ENCODE results near the gene PRR5L.

PRR5L gene

GRCh38 chr11:36376888-36377758, 81.0 kb downstream of the PRR5L start:
- DNase-seq (ENCODE audit: low read depth), result no peak

GRCh38 chr11:36377759-36378564, 81.9 kb downstream of the PRR5L start:
- no peak for DNase-seq (ENCODE audit: low read depth)

GRCh38 chr11:36379653-36380052, 83.6 kb downstream of the PRR5L start:
- DNase-seq (ENCODE audit: low read depth), result no peak

- no peak for DNase-seq (ENCODE audit: low read depth)
Measured at GRCh38 chr11:36380296-36381014, 84.4 kb downstream of the PRR5L start.

- DNase-seq (ENCODE audit: low read depth), result no peak
Measured at GRCh38 chr11:36381015-36381360, 84.9 kb downstream of the PRR5L start.

- no peak for DNase-seq (ENCODE audit: low read depth)
Measured at GRCh38 chr11:36383195-36383594, 87.1 kb downstream of the PRR5L start.

GRCh38 chr11:36385121-36385970, 89.3 kb downstream of the PRR5L start:
- no peak for DNase-seq (ENCODE audit: low read depth)

GRCh38 chr11:36386411-36386810, 90.3 kb downstream of the PRR5L start:
- no peak for DNase-seq (ENCODE audit: low read depth)

- DNase-seq (ENCODE audit: low read depth), result no peak
Measured at GRCh38 chr11:36388071-36388470, 92.0 kb downstream of the PRR5L start.

- DNase-seq (ENCODE audit: low read depth), result no peak
Measured at GRCh38 chr11:36388951-36389350, 92.9 kb downstream of the PRR5L start.

- no peak for DNase-seq (ENCODE audit: low read depth)
Measured at GRCh38 chr11:36389811-36390210, 93.7 kb downstream of the PRR5L start.

- no peak for DNase-seq (ENCODE audit: low read depth)
Measured at GRCh38 chr11:36390963-36391471, 94.9 kb downstream of the PRR5L start.

- DNase-seq (ENCODE audit: low read depth), result no peak
Measured at GRCh38 chr11:36392196-36392595, 96.1 kb downstream of the PRR5L start.

- DNase-seq (ENCODE audit: low read depth), result no peak
Measured at GRCh38 chr11:36394056-36394455, 98.0 kb downstream of the PRR5L start.

- no peak for DNase-seq (ENCODE audit: low read depth)
Measured at GRCh38 chr11:36394926-36395325, 98.8 kb downstream of the PRR5L start.

- no peak for DNase-seq (ENCODE audit: low read depth)
Measured at GRCh38 chr11:36395978-36396736, 100.1 kb downstream of the PRR5L start.

GRCh38 chr11:36398231-36398953, 102.3 kb downstream of the PRR5L start:
- no peak for DNase-seq (ENCODE audit: low read depth)

GRCh38 chr11:36399236-36399635, 103.1 kb downstream of the PRR5L start:
- DNase-seq (ENCODE audit: low read depth), result no peak

GRCh38 chr11:36399745-36400144, 103.7 kb downstream of the PRR5L start:
- DNase-seq (ENCODE audit: low read depth), result no peak

Data from stimulated activated CD8-positive, alpha-beta memory T cell treated with anti-CD3 and anti-CD28 coated beads, Interleukin-12 subunit alpha, Interleukin-12 subunit beta, amount 100 ng/mL, for 1 hour (primary cell).